ENCODE measurements around the gene KCNK2.

Gene KCNK2

DNA sequence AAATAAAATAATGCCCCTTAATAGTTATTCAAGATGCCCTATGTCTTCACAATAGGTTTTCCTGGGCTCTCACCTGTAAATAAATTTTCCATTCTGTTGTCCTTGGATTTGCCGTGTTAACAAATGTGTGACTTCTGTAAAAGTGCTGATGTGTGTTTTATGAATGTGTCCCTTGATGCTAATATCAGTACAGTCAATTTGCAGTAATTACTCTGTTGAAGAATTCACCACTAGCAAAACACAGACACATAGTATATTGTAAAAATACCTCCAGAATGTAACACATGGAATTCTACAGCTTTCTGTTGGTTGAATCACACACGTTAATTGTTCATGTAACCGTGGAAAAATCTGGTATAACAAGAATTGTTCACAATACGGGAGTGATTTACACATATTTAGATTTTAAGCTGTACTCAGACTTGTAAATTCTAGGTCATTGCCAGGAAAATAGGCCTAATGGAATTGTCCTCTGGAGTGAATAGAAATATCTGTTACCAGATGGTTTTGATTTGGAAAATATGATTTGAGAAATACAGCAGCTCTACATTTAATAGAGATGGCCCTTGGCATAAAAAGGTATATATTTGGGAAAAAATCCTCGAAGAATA lies 36.7 kb upstream of the KCNK2 start:
- peaks cover 2% of the 10 kb centered on the region for H3K9me3 Mint-ChIP-seq
- no peak overlapping the region for H3K27ac Mint-ChIP-seq
- TF ChIP-seq, protein P1, sequence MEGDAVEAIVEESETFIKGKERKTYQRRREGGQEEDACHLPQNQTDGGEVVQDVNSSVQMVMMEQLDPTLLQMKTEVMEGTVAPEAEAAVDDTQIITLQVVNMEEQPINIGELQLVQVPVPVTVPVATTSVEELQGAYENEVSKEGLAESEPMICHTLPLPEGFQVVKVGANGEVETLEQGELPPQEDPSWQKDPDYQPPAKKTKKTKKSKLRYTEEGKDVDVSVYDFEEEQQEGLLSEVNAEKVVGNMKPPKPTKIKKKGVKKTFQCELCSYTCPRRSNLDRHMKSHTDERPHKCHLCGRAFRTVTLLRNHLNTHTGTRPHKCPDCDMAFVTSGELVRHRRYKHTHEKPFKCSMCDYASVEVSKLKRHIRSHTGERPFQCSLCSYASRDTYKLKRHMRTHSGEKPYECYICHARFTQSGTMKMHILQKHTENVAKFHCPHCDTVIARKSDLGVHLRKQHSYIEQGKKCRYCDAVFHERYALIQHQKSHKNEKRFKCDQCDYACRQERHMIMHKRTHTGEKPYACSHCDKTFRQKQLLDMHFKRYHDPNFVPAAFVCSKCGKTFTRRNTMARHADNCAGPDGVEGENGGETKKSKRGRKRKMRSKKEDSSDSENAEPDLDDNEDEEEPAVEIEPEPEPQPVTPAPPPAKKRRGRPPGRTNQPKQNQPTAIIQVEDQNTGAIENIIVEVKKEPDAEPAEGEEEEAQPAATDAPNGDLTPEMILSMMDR (IDR thresholded peaks at IDR 0.05; ENCODE audit: unreplicated experiment in 3 of 3), result no peak
- H3K36me3 Mint-ChIP-seq (ENCODE audit: low read depth), result no peaks in the 10 kb centered on the region
- H3K4me1 Mint-ChIP-seq, result no peaks in the 10 kb centered on the region
- no peak overlapping the region for H3K4me3 Mint-ChIP-seq
- no peaks in the 10 kb centered on the region for H3K27me3 Mint-ChIP-seq (ENCODE audit: low read depth)

GRCh38 chr1:215052256-215053015 lies 30.1 kb upstream of the KCNK2 start:
- TF ChIP-seq, protein P1 (IDR thresholded peaks at IDR 0.05; ENCODE audit: unreplicated experiment in 3 of 3), result no peak
- H3K9me3 Mint-ChIP-seq, result no peaks in the 10 kb centered on the region
- no peaks in the 10 kb centered on the region for H3K4me1 Mint-ChIP-seq
- H3K36me3 Mint-ChIP-seq (ENCODE audit: low read depth), result no peaks in the 10 kb centered on the region
- H3K27ac Mint-ChIP-seq, result no peak overlapping the region
- no peaks in the 10 kb centered on the region for H3K27me3 Mint-ChIP-seq (ENCODE audit: low read depth)
- H3K4me3 Mint-ChIP-seq, result no peak overlapping the region

DNA sequence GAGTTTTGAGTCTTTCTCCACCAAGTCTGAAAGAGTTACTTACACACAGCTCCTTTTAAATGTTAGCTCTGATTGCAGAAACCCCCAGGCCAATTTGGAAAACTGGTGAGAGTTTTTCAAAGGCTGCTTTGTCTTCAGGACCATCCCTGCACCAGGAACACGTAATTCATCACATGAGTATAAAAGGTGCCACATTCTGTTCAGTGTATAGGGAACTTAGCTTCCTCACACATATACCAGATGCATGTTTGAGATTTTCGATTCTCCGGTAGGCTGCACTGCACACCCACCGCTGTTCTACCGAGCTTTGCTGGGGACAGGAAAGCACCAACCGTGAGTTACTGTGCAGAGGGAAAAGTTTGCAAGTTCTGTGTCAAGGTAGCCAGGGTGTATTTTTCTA lies 28.3 kb upstream of the KCNK2 start:
- Mint-ChIP-seq H3K36me3 (ENCODE audit: low read depth) (no peaks in the 10 kb centered on the region), H3K4me3 (no peak overlapping the region), H3K27me3 (ENCODE audit: low read depth) (peaks cover 4% of the 10 kb centered on the region), H3K4me1 (no peaks in the 10 kb centered on the region), H3K9me3 (no peaks in the 10 kb centered on the region), H3K27ac (no peak overlapping the region)
- TF ChIP-seq, protein P1 (IDR thresholded peaks at IDR 0.05; ENCODE audit: unreplicated experiment in 3 of 3), result no peak

- H3K36me3 Mint-ChIP-seq (ENCODE audit: low read depth), result no peaks in the 10 kb centered on the region
- H3K4me1 Mint-ChIP-seq, result no peaks in the 10 kb centered on the region
- H3K9me3 Mint-ChIP-seq, result no peaks in the 10 kb centered on the region
- peaks cover 4% of the 10 kb centered on the region for H3K27me3 Mint-ChIP-seq (ENCODE audit: low read depth)
- TF ChIP-seq, protein P1 (IDR thresholded peaks at IDR 0.05; ENCODE audit: unreplicated experiment in 3 of 3), result no peak
- no peak overlapping the region for H3K27ac Mint-ChIP-seq
- H3K4me3 Mint-ChIP-seq, result no peak overlapping the region
Observed at GRCh38 chr1:215055281-215055935, 27.1 kb upstream of the KCNK2 start.

- Mint-ChIP-seq H3K27me3 (ENCODE audit: low read depth) (peaks cover 4% of the 10 kb centered on the region), H3K9me3 (no peaks in the 10 kb centered on the region), H3K36me3 (ENCODE audit: low read depth) (no peaks in the 10 kb centered on the region), H3K4me3 (no peak overlapping the region), H3K27ac (no peak overlapping the region), H3K4me1 (no peaks in the 10 kb centered on the region)
- TF ChIP-seq, protein P1 (IDR thresholded peaks at IDR 0.05; ENCODE audit: unreplicated experiment in 3 of 3), result no peak
Observed at GRCh38 chr1:215056584-215056983, 26.0 kb upstream of the KCNK2 start.

All from nephron (organoid).